Measurements from ENCODE around the gene TAF7.
"Not testable (repeated sequence)": the region's sequence is repeated elsewhere in the genome, so short reads cannot be mapped to it uniquely, and the experiment has no call there.

DNA sequence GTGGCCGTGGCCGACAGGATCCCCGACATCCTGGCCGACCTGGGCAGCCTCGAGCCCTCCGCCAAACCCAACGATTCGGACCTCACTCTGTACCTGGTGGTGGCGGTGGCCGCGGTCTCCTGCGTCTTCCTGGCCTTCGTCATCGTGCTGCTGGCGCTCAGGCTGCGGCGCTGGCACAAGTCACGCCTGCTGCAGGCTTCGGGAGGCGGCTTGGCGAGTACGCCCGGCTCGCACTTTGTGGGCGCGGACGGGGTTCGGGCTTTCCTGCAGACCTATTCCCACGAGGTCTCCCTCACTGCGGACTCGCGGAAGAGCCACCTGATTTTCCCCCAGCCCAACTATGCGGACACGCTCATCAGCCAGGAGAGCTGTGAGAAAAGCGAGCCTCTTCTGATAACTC is 25.4 kb upstream of the TAF7 start:
- not testable (repeated sequence) for TF ChIP-seq JUND (IDR thresholded peaks at IDR 0.05; ENCODE audit: borderline replicate concordance, low read depth, low read length); JUND (tag; IDR thresholded peaks at IDR 0.05; ENCODE audit: borderline replicate concordance, low read depth, low read length); ZNF121 (CRISPR knock-in tag; conservative IDR thresholded peaks at IDR 0.05); MXI1 (IDR thresholded peaks at IDR 0.05; ENCODE audit: low read depth, low read length); ZNF695 (CRISPR knock-in tag; IDR thresholded peaks at IDR 0.05); TCF7L2 (IDR thresholded peaks at IDR 0.05; ENCODE audit: low read depth, low read length)
